Superior temporal gyrus (tissue), 1 donor: ENCODE results near the gene SRRD.
A peak's percentile ranks its signal among the peaks of the same experiment; 100 is the strongest.

Experiments
- DNase-seq: peaks from one replicate; pipeline ENCODE4 v3.0.0-alpha.2; 2016; ENCODE audit errors: extremely low spot score

The SRRD gene

DNA sequence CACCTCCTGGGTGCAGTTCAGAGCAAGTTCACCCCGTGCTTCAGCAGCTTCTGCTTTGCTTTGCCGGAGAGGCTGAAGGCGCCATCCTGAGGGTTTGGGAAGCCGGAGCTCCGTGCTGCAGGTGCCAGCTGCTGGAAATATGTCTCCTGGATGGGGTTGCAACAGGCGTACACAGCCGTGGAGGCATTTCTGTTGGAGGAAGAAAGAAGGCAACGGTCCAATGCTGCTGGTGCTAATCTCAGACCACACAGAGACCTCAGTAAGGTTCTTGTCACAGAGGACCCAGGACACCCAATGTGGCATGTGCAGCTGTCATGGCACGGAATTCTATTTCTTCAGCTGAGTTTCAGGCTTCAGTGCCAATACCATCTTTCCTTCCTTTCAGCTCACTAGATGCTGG, 30.5 kb upstream of the SRRD start:
- DNase-seq = no peak

GRCh38 chr22:26453812-26454500, 29.7 kb upstream of the SRRD start:
- DNase-seq = no peak

DNA sequence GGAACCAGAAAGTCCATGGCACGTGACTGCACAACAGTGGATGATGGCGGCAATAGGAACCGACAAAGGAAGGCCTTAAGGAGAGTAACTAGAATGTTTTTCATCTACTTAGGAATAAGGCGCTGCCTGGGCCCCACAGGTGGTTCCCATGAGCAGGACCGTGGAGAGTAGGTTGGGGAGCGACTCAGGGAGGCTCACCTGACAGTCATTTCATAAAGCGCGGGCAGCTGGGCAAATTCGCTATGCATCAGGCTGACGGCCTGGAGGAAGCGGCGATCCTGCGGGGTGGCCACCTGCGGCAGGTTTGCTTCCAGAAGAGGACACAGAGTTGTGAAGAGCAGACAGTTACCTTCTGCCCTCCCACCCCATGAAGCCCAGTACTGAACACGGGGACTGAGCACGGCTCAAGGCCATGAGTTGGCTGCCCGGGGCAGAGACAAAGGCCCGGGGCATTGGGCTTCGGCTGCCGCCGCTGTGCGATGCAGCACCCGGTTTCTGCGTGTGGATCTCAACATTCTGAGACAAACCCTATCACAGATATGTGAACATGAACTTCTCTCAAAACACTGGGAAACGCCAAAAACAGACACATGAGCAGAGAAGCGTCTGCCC, 25.9 kb upstream of the SRRD start:
- no peak for DNase-seq

DNA sequence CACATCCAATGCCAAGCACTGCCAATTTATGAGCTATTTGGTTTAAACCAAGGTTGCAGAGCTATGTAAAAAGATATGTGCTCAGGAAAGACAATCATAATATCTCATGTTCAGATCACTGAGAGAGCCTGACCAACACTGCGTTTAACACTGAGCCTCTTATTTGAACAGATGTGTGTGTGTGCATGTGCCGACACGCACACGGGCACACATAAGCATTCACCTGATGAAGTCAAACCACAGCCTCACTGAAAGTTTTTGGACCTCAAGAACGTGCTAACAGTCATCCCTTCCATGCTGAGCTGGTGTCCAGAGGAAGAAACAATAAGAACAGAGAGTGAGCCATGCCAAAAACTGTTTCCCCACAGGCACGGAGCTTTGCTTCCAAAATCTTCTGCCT, 23.5 kb upstream of the SRRD start:
- no peak for DNase-seq

DNA sequence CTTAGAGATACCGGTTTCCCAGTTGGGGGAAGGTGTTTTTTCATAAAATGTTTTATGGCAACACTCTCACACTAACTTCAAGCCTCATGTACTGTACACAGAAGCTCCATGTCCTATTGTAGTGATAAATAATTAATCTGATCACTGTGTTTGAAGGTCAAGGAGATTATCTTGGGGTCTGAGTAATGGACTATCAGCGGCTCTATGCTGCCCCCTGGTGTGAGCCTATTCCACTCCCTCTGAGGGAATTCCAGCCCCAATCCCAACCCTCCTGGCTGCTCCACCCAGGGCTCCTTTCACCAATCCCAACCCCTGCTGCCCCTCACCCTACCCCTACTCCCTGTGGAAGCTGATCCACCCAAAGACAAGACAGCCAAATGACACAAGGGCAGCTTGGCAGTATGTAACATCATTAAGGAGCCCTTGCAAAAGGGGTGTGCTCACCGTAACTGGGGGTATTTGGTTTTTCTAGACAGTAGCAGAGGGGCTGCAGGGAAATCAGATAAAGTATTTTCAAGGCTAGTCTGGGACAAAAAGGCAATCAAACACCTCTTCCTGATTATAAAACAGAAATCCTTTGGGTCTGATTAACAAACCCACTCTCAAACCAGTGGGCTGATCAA, 22.4 kb upstream of the SRRD start:
- DNase-seq = peak; percentile 79

DNA sequence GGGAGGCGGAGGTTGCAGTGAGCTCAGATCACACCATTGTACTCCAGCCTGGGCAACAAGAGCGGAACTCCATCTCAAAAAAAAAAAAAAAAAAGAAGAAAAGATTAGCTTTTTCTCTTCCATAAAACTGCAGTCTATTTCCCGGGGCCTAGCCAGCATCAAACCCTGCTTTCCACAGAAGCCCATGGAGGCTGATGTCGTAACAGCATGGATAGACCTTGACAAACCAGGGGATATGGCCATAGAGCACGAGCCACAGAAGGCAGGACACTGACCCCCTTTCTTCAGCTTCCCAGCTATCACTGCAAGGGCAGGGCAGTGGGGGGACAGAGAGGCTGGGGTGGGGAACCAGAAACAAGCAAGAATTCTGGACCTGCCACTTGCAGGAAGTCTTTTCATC, 21.6 kb upstream of the SRRD start:
- DNase-seq = no peak

DNA sequence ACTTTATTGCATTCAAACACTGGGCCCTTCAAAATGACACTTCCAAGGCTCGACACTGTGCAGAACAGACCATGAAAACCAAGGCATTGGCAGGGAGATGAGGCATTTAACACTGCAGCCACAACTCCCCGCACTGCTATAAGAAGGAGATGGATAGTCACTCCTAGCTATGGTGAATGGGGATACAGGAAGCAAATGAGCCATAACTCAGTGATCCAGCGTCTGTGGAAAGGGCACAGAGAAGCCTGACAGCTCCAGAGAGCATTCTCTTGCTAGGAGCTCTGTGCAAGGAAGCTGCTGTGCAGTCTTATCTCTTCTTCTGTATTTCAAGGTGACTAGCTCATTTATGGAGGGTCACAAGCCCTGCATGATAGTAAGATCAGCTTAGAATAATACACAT, 21.0 kb upstream of the SRRD start:
- DNase-seq = no peak

DNA sequence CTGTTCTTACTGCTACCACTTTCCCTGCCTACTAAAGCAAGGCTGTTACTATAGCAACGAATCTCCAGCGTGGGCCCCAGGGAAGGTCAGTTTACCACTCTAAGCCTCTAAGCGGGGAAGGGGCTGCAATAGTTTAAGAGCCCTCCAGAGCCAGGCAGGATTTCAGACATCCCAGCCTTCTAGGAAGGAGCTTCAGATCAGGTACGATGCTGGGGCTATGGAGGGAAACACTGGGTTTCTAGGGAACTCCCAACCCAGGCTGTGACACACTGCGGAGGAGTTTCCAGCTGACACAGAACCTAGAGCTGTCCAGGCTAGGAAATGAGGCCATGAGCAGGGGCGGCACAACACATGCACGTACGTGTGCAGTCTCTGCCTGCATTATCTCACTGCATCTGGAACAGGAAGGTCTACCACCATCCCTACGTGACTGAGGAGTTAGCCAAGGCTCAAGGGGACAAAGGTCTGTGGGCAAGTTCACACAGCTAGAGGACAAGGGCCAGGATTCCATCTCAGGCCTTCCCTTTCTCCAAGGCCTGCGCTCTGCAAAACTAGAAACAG, 20.5 kb upstream of the SRRD start:
- DNase-seq = peak; percentile 53

DNA sequence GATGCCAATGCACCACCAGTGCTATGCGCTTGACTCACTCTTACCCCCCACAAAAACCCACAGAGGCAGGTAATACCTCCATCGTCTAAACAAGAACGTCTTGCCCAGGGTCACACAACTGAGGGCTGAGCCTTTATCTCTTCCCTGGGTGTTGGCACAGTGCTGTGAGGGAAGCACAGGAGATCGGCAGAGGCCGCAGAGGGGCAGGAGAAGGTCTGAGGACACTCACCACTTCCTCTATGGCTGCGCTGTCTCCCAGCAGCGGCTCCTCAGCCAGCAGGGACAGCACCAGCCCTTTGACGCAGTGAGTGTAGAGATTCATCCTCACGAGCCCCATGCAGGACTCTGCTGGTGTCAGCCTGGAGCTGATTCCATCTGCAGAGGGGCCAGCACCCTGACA, 20.0 kb upstream of the SRRD start:
- no peak for DNase-seq

- no peak for DNase-seq
These were observed 19.4 kb upstream of the SRRD start for GRCh38 chr22:26464312-26464711.

GRCh38 chr22:26466196-26466595, 17.5 kb upstream of the SRRD start:
- DNase-seq = peak; percentile 58

DNA sequence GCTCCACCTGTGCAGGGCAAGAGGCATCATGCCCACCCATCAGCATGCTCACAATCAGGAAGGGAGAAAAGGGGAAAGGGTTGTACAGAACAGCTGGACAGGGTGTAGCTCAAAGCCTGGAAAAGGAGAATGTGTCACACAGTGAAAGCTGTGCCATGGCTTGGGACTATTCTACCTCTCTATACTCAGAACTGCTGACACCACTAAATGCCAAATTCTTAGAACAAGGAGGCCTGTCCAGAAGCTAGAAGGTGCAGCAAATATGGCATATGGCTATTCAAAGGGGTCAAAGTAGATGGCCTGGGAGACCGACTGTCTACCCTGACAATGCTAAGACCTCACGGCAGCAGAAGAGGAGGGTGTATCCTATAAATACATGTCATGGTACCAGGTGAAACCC, 12.9 kb upstream of the SRRD start:
- no peak for DNase-seq

GRCh38 chr22:26471522-26471921, 12.2 kb upstream of the SRRD start:
- DNase-seq = no peak

- DNase-seq = no peak
These were observed 9.0 kb upstream of the SRRD start for GRCh38 chr22:26474682-26475081.

GRCh38 chr22:26476705-26477340, 6.9 kb upstream of the SRRD start:
- no peak for DNase-seq

DNA sequence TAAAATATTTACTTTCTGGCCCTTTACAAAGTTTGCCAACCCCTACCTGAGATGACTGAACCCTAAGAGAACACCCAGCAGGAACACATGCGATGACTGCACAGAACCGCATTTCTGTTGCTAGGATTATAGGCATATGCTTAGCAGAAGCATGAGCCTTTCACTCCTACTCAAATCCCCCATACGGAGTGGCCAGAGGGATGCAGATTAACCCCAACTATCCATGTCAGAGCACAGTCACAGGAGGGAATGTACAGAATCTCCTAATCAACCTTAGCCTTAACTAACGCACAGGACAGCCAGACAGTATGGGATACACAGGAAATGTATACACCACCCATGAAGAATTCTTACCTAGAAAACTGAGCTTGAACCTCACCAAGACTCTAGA, 6.3 kb upstream of the SRRD start:
- DNase-seq = no peak

- DNase-seq = peak; percentile 53
These were observed 4.5 kb upstream of the SRRD start for GRCh38 chr22:26479043-26479791.

DNA sequence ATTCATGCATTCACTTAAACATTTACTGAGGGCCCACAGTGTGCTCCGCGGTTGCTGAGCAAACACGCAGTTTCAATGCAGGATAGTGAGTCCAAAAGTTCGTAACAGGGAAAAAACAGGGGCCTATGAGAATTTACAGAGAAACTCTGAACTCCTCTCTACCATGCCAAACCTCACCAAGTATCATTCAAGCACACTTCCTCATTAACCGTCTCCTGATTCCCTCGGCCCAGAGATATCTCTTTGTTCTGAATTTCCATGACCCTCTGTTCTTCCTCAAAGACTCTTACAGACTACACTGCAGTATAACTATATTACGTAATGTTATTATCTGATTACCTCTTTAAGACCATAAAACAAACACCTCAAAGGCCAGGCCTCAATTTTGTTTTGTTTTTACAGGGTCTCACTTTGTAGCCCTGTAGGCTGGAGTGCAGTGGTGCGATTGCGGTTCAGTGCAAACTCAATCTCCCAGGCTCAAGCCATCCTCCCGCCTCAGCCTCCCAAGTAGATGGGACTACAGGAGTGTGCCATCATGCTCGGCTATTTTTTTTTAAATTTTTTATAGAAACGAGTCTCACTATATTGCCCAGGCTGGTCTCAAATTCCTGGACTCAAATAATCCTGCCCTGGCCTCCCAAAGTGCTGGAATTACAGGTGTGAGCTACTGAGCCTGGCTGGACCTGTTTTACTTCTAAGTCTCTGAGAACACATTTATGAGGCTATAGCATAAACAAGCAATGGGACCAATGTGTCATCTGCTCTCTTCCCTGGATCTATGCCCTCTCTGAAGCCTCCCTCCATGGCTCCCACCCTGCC, 3.7 kb upstream of the SRRD start:
- DNase-seq = no peak

- no peak for DNase-seq
These were observed 3.1 kb upstream of the SRRD start for GRCh38 chr22:26480611-26480932.

DNA sequence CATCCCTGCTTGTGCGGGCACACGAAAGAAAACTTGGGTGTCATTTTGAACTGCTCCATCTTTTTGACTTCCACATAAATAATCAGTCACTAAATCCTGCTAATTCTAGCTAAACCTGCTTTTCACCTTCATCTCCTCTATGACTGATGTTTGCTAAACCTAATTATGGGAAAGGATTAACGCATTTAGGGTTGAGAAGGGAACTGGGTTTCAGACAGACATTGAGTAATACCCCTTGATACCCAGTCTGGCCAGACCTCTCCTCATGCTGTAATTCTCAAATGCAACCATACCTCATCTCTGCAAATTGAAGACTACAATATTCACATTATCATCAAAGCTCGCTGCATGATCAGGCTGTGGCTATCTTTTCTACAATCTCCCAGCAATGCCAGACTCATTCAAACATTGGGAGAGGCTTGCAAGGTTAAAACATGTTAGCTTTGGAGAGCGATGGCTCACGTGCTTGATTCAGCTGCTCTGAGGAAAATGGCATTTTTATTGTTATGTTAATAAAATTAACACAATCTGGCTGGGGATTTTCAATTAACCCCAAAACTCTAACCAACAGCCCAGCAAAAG, 2.5 kb upstream of the SRRD start:
- DNase-seq = no peak

GRCh38 chr22:26481694-26482093, 2.0 kb upstream of the SRRD start:
- peak; percentile 45 for DNase-seq
